HG03139 (cell line): ENCODE data around the gene TRPM1.
A peak's percentile ranks its signal among the peaks of the same experiment; 100 is the strongest.

Source experiments
- ATAC-seq: cut with Tn5 transposase; IDR thresholded peaks from one replicate; pipeline ENCODE4 v1.9.1; 2021; ENCODE audit not compliant: unreplicated experiment

Gene TRPM1

GRCh38 chr15:31101262-31102038 lies at the start of gene TRPM1:
Gene TRPM1 (minus strand): TSS chr15:31101725. CDS start chr15:31081355, 20,370 bp downstream.
- no peak for ATAC-seq

- no peak for ATAC-seq
These were observed 49.3 kb upstream of the TRPM1 start for GRCh38 chr15:31150732-31151231.

- ATAC-seq = no peak
These were observed 48.5 kb upstream of the TRPM1 start for GRCh38 chr15:31149987-31150386.

GRCh38 chr15:31149088-31149505 lies 47.6 kb upstream of the TRPM1 start:
- no peak for ATAC-seq

GRCh38 chr15:31148297-31149087 lies 47.0 kb upstream of the TRPM1 start:
- no peak for ATAC-seq

- no peak for ATAC-seq
These were observed 46.4 kb upstream of the TRPM1 start for GRCh38 chr15:31147944-31148296.

- no peak for ATAC-seq
These were observed 45.9 kb upstream of the TRPM1 start for GRCh38 chr15:31147456-31147855.

- no peak for ATAC-seq
These were observed 43.9 kb upstream of the TRPM1 start for GRCh38 chr15:31145271-31145911.

- ATAC-seq = no peak
These were observed 40.3 kb upstream of the TRPM1 start for GRCh38 chr15:31141792-31142191.

GRCh38 chr15:31136607-31137328 lies 35.2 kb upstream of the TRPM1 start:
- no peak for ATAC-seq

GRCh38 chr15:31136016-31136415 lies 34.5 kb upstream of the TRPM1 start:
- no peak for ATAC-seq

- no peak for ATAC-seq
These were observed 34.0 kb upstream of the TRPM1 start for GRCh38 chr15:31135523-31135922.

GRCh38 chr15:31133890-31134289 lies 32.4 kb upstream of the TRPM1 start:
- ATAC-seq = no peak

- no peak for ATAC-seq
These were observed 30.4 kb upstream of the TRPM1 start for GRCh38 chr15:31131853-31132375.

- ATAC-seq = no peak
These were observed 29.2 kb upstream of the TRPM1 start for GRCh38 chr15:31130576-31131237.

GRCh38 chr15:31129769-31130303 lies 28.3 kb upstream of the TRPM1 start:
- no peak for ATAC-seq

- ATAC-seq = peak; percentile 56
These were observed 27.6 kb upstream of the TRPM1 start for GRCh38 chr15:31128919-31129768.

GRCh38 chr15:31128477-31128876 lies 27.0 kb upstream of the TRPM1 start:
- ATAC-seq = no peak
